ENCODE results near the gene ANKRD39.

DNA sequence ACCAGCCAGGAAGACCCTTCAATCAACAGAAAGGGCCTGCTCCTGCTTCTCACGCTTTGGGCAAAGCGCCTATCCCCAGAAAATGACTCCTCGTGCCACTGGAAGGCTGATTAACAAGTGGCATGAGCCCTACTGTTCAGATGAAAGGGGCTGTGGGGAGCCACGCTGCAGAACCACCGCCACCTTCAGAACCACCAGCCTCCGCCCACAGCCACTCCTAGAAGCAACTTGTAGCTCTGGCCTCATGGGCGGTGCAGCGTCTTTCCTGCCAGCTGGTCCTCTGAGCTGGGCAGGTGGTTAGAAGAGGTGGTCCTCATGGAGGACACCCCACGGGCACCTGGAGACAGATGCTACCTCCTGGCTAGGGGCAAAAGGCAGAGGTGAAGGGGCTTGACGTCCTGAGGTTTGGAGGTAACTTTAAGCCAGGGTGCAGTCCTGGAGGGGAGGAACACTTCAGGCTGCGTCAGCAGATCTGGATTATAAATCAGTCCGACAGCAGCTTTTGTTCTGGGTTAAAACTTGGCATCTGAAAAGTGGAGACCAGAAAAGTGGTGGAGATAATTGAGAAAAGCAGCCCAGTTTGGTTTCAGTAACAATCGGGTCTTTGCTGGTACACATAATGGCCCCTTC is 12.9 kb upstream of the ANKRD39 start:
- TF ChIP-seq, protein P1, sequence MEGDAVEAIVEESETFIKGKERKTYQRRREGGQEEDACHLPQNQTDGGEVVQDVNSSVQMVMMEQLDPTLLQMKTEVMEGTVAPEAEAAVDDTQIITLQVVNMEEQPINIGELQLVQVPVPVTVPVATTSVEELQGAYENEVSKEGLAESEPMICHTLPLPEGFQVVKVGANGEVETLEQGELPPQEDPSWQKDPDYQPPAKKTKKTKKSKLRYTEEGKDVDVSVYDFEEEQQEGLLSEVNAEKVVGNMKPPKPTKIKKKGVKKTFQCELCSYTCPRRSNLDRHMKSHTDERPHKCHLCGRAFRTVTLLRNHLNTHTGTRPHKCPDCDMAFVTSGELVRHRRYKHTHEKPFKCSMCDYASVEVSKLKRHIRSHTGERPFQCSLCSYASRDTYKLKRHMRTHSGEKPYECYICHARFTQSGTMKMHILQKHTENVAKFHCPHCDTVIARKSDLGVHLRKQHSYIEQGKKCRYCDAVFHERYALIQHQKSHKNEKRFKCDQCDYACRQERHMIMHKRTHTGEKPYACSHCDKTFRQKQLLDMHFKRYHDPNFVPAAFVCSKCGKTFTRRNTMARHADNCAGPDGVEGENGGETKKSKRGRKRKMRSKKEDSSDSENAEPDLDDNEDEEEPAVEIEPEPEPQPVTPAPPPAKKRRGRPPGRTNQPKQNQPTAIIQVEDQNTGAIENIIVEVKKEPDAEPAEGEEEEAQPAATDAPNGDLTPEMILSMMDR (IDR thresholded peaks at IDR 0.05; ENCODE audit: low read depth, low read length, missing input control), result no peak
- TF ChIP-seq, protein P2, sequence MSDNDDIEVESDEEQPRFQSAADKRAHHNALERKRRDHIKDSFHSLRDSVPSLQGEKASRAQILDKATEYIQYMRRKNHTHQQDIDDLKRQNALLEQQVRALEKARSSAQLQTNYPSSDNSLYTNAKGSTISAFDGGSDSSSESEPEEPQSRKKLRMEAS (IDR thresholded peaks at IDR 0.05), result no peak
- TF ChIP-seq SP1 (IDR thresholded peaks at IDR 0.05) (no peak), RXRA (IDR thresholded peaks at IDR 0.05) (no peak), YY1 (IDR thresholded peaks at IDR 0.05) (no peak), RAD21 (IDR thresholded peaks at IDR 0.05) (no peak)
- TF ChIP-seq, protein P3, sequence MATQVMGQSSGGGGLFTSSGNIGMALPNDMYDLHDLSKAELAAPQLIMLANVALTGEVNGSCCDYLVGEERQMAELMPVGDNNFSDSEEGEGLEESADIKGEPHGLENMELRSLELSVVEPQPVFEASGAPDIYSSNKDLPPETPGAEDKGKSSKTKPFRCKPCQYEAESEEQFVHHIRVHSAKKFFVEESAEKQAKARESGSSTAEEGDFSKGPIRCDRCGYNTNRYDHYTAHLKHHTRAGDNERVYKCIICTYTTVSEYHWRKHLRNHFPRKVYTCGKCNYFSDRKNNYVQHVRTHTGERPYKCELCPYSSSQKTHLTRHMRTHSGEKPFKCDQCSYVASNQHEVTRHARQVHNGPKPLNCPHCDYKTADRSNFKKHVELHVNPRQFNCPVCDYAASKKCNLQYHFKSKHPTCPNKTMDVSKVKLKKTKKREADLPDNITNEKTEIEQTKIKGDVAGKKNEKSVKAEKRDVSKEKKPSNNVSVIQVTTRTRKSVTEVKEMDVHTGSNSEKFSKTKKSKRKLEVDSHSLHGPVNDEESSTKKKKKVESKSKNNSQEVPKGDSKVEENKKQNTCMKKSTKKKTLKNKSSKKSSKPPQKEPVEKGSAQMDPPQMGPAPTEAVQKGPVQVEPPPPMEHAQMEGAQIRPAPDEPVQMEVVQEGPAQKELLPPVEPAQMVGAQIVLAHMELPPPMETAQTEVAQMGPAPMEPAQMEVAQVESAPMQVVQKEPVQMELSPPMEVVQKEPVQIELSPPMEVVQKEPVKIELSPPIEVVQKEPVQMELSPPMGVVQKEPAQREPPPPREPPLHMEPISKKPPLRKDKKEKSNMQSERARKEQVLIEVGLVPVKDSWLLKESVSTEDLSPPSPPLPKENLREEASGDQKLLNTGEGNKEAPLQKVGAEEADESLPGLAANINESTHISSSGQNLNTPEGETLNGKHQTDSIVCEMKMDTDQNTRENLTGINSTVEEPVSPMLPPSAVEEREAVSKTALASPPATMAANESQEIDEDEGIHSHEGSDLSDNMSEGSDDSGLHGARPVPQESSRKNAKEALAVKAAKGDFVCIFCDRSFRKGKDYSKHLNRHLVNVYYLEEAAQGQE (IDR thresholded peaks at IDR 0.05), result no peak
